HCT116 (cell line): ENCODE results near the gene RABGEF1.
A peak's percentile ranks its signal among the peaks of the same experiment; 100 is the strongest.
"Not testable (repeated sequence)": the region's sequence is repeated elsewhere in the genome, so short reads cannot be mapped to it uniquely, and the experiment has no call there.

Source experiments
- ELF1 ChIP-seq: IDR thresholded peaks from 2 replicates; pipeline ENCODE4 v1.6.1; 2012; ENCODE audit warnings: low read depth, borderline replicate concordance
- EZH2phosphoT487 ChIP-seq: fragments of 200-600 bp; IDR thresholded peaks from 2 replicates; pipeline ENCODE4 v1.6.1; 2018; ENCODE audit warnings: antibody characterized with exemption, borderline replicate concordance
- POLR2A ChIP-seq: IDR thresholded peaks from 2 replicates; pipeline ENCODE4 v1.7.0; 2011; ENCODE audit warnings: borderline replicate concordance; ENCODE audit not compliant: insufficient read depth, insufficient read length; ENCODE audit errors: extremely low read depth
- POLR2AphosphoS5 ChIP-seq: IDR thresholded peaks from 2 replicates; pipeline ENCODE4 v1.6.1; 2011; ENCODE audit warnings: mild to moderate bottlenecking, low read depth, low read length, moderate library complexity
- SRF ChIP-seq: IDR thresholded peaks from 2 replicates; pipeline ENCODE4 v1.6.1; 2012; ENCODE audit warnings: low read depth
- ZNF274 ChIP-seq: fragments of 200-500 bp; sonication (Bioruptor generic); IDR thresholded peaks from 2 replicates; pipeline ENCODE4 v1.6.1; 2014; ENCODE audit warnings: mild to moderate bottlenecking, low read depth, low read length, inconsistent platforms
- TF ChIP-seq, protein P1 (sequence below): IDR thresholded peaks from 2 replicates; pipeline ENCODE4 v1.6.1; 2012
- TF ChIP-seq, protein P2 (sequence below), 3 experiments: fragments of 200-600 bp in 1 of 3; sonication (generic) in 1 of 3; IDR thresholded peaks in 2 of 3; conservative IDR thresholded peaks in 1 of 3; 2 replicates each; pipeline ENCODE4 v1.5.1; 2012 to 2017; ENCODE audit warnings: low read depth in 2 of 3, low read length in 2 of 3, antibody characterized with exemption in 1 of 3, borderline replicate concordance in 1 of 3, control low read depth in 1 of 3, mild to moderate bottlenecking in 1 of 3, mixed read lengths in 1 of 3, mixed run types in 1 of 3, moderate library complexity in 1 of 3; ENCODE audit not compliant: insufficient read depth in 1 of 3
- TF ChIP-seq, protein P3 (sequence below): IDR thresholded peaks from 2 replicates; pipeline ENCODE4 v1.6.1; 2012; ENCODE audit warnings: low read depth
- TF ChIP-seq, protein P4 (sequence below): IDR thresholded peaks from 2 replicates; pipeline ENCODE4 v1.6.1; 2012

DNA sequence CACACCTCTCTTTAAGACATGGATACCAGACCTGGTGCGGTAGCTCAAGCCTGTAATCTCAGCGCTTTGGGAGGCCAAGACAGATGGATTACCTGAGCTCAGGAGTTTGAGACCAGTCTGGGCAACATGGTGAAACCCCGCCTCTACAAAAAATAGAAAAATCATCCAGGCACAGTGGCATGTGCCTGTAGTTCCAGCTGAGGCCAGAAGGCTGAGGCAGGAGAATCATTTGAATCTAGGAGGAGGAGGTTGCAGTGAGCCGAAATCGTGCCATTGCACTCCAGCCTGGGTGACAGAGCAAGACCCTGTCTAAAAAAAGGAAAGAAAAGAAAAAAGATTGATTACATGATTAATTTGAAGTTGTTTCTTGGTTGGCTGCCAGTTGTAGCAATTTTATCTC is 35.9 kb downstream of the RABGEF1 start:
- TF ChIP-seq, protein P1, sequence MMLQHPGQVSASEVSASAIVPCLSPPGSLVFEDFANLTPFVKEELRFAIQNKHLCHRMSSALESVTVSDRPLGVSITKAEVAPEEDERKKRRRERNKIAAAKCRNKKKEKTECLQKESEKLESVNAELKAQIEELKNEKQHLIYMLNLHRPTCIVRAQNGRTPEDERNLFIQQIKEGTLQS, result not testable (repeated sequence)
- not testable (repeated sequence) for TF ChIP-seq ZNF274, POLR2A, POLR2AphosphoS5, ELF1, EZH2phosphoT487, SRF
- TF ChIP-seq, protein P2, sequence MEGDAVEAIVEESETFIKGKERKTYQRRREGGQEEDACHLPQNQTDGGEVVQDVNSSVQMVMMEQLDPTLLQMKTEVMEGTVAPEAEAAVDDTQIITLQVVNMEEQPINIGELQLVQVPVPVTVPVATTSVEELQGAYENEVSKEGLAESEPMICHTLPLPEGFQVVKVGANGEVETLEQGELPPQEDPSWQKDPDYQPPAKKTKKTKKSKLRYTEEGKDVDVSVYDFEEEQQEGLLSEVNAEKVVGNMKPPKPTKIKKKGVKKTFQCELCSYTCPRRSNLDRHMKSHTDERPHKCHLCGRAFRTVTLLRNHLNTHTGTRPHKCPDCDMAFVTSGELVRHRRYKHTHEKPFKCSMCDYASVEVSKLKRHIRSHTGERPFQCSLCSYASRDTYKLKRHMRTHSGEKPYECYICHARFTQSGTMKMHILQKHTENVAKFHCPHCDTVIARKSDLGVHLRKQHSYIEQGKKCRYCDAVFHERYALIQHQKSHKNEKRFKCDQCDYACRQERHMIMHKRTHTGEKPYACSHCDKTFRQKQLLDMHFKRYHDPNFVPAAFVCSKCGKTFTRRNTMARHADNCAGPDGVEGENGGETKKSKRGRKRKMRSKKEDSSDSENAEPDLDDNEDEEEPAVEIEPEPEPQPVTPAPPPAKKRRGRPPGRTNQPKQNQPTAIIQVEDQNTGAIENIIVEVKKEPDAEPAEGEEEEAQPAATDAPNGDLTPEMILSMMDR (IDR thresholded peaks at IDR 0.05 in 2 of 3, conservative IDR thresholded peaks at IDR 0.05 in 1 of 3; ENCODE audit: borderline replicate concordance in 1 of 3, insufficient read depth in 1 of 3, low read depth in 2 of 3, low read length in 2 of 3), result peak in 2 of 3 experiments; percentile 28 to 34; a peak in 3 of 6 replicates
- TF ChIP-seq, protein P3, sequence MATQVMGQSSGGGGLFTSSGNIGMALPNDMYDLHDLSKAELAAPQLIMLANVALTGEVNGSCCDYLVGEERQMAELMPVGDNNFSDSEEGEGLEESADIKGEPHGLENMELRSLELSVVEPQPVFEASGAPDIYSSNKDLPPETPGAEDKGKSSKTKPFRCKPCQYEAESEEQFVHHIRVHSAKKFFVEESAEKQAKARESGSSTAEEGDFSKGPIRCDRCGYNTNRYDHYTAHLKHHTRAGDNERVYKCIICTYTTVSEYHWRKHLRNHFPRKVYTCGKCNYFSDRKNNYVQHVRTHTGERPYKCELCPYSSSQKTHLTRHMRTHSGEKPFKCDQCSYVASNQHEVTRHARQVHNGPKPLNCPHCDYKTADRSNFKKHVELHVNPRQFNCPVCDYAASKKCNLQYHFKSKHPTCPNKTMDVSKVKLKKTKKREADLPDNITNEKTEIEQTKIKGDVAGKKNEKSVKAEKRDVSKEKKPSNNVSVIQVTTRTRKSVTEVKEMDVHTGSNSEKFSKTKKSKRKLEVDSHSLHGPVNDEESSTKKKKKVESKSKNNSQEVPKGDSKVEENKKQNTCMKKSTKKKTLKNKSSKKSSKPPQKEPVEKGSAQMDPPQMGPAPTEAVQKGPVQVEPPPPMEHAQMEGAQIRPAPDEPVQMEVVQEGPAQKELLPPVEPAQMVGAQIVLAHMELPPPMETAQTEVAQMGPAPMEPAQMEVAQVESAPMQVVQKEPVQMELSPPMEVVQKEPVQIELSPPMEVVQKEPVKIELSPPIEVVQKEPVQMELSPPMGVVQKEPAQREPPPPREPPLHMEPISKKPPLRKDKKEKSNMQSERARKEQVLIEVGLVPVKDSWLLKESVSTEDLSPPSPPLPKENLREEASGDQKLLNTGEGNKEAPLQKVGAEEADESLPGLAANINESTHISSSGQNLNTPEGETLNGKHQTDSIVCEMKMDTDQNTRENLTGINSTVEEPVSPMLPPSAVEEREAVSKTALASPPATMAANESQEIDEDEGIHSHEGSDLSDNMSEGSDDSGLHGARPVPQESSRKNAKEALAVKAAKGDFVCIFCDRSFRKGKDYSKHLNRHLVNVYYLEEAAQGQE, result not testable (repeated sequence)
- TF ChIP-seq, protein P4, sequence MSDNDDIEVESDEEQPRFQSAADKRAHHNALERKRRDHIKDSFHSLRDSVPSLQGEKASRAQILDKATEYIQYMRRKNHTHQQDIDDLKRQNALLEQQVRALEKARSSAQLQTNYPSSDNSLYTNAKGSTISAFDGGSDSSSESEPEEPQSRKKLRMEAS, result not testable (repeated sequence)
